NCI-H1417 (cell line): ENCODE results near the gene SNCAIP.
"Not testable (repeated sequence)": the region's sequence is repeated elsewhere in the genome, so short reads cannot be mapped to it uniquely, and the experiment has no call there.

Experiments
- DNase-seq, 3 experiments: peaks; one replicate each; lab custom pipeline; 2025; lab: John Stamatoyannopoulos, UW

SNCAIP gene

GRCh38 chr5:122465994-122466393, 154.0 kb downstream of the SNCAIP start:
- DNase-seq = no peak

DNA sequence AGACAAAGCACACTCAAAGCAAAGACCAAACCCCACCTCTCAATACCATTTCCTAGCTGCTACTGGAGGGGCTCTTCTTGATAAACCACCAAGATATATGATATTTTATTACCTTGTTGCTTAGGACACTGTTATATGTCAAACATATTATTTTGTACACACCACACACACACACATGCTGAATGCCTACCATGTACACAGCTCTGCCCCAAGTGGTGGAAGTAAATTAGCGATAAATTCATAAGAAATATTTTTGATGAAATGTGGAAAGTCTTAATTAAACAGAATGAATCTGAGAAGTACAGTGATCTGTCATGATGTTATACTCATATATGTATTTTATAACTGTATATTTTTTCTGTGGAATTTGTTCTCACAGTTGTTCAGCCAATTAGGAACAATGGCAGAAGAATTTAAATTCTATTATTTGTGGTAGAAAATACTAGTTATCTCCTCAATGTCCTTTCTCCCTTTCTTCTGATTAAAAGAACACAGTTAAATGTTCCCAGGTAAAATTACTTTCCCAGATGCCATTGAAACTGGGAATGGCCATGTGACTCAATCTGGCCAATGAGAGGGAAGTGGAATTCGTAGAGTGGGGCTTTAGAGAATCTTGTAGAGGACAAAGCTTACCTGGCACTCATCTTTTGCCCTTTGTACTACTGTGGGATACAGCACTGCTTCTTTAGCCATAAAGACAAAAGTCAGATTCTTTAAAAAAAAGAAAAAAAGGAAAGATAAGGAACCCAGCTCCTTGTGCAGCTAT, 156.5 kb downstream of the SNCAIP start:
- DNase-seq = no peak

- peak in 1 of 3 experiments; percentile 44 for DNase-seq
Measured at GRCh38 chr5:122469384-122469919, 157.4 kb downstream of the SNCAIP start.

DNA sequence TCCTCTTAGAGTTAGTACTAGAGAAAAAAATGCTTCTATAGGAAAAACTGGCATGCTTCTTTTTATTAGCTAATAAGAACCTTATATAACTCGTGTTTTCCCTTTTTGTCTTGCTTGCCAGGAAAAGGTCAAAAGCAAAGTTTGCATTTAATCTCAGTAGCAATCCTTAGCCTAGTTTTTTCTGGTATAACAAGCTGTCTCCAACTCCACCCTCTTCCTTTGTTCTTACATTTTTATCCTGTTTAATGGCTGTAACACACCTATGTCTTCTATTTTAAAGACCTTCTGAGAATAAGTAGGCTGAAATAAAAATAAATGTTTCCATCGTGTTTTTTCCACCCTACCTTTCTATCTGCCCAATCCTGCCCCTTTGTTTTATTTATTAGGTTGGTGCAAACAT, 158.3 kb downstream of the SNCAIP start:
- no peak for DNase-seq

GRCh38 chr5:122471031-122471751, 159.2 kb downstream of the SNCAIP start:
- no peak for DNase-seq

- DNase-seq = no peak
Measured at GRCh38 chr5:122471752-122472061, 159.7 kb downstream of the SNCAIP start.

DNA sequence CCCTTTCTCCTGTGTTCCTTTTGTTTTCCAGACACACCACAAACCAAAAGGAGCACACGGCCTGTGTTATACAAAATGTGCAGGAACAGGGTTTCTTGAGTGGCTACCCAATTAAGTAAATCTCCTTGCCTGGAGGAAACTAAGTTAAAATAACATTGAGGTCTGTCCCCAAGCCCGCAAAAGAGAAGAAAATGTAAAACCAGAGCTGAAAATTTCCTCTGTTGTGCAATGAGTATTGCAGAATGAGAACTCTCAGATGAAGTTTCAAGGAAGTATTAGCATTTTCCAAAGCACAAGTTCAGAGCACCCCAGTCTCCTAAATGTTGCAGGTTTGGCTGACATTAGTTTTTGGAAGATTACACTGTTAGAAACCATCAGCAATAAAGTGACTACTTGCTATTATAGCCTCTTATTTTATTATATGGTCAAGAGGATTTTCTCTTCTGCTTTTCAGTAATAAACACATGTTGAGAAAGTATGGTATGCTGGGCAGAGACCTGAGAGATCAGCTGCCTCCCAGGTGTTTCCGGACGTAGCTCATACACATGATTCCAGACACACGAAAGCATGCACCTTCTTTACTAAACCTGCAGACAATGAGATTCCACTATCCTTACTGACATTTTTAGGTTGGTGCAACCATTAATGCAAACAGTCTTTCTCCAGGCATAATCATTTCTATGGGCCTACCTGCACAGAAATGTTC, 161.3 kb downstream of the SNCAIP start:
- no peak for DNase-seq

GRCh38 chr5:122473941-122474340, 161.9 kb downstream of the SNCAIP start:
- DNase-seq = no peak

DNA sequence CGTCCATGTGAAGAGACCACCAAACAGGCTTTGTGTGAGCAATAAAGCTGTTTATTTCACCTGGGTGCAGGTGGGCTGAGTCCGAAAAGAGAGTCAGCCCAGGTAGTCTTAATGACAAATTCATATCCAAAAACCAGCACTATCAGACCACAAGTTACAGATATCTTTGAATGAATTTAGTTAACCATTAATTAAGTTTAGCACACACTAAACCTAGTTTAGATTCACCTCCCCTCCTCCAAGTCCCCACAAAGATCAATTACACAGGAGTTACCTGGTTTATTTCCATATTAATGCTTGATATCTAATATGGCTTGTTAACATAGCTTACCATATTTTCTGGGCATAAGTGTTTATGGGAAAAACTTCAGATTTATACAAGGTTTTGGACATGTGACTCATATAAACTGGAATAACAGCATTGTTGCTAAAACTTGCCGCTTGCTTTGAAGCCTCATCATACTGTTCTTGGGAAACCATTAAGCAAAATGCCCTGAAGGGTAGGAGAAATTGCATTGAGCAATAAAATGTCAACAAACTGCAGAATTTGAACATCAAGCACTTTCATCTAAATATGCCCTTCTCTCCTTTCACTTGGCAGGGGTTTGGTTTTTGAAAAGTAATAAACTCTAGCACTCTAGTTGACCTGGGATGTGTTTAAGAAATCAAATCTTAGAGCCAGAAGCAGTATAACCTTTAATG, 166.9 kb downstream of the SNCAIP start:
- peak in 1 of 3 experiments; percentile 24 for DNase-seq

- no peak for DNase-seq
Measured at GRCh38 chr5:122480146-122480545, 168.1 kb downstream of the SNCAIP start.

DNA sequence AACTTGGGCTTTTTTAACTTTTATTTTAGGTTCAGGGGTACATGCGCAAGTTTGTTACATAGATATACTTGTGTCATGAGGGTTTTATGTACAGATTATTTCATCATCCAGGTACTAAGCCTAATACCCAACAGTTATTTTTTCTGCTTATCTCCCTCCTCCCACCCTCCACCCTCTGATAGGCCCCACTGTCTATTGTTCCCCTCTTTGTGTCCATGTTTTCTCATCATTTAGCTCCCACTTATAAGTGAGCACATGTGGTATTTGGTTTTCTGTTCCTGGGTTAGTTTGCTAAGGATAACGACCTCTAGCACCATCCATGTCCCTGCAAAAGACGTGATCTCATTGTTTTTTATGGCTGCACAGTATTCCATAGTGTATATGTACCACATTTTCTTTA, 172.1 kb downstream of the SNCAIP start:
- no peak for DNase-seq

DNA sequence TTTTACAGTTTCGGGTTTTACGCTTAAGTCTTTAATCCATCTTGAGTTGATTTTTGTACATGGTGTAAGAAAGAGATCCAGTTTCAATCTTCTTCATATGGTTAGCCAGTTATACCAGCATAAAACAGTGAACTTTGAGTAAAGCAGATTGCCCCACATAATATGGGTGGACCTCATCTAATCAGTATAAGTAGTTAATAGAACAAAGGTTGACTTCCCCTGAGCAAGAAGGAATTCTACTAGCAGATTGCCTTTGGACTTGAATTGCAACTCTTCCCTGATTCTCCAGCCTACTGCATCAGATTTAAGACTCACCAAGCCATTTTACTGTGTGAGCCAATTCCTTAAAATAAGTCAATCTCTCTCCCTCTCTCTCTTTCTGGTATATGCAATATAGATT, 173.2 kb downstream of the SNCAIP start:
- no peak for DNase-seq

GRCh38 chr5:122486616-122487015, 174.6 kb downstream of the SNCAIP start:
- not testable (repeated sequence) for DNase-seq

DNA sequence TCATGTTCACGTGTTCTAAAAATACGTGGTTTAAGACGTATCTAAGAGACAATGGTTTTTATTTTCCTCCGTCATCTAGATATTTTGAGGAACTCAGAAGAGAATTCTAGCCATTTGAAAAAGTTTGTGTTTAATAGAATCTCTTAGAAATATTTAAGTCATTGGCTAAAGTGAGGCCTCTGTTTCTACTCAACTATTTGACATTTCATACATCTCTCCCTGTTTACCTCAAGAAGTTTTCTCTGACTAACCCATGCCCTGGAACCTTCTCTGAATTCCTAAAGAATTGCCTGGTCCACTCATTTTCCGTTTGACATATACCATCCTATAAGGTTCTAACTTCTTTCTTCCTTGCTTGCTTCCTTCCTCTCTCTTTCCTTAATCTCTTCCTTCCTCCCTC, 178.7 kb downstream of the SNCAIP start:
- no peak for DNase-seq

GRCh38 chr5:122492675-122493074, 180.6 kb downstream of the SNCAIP start:
- DNase-seq = peak; percentile 1 to 40 (median 38)

DNA sequence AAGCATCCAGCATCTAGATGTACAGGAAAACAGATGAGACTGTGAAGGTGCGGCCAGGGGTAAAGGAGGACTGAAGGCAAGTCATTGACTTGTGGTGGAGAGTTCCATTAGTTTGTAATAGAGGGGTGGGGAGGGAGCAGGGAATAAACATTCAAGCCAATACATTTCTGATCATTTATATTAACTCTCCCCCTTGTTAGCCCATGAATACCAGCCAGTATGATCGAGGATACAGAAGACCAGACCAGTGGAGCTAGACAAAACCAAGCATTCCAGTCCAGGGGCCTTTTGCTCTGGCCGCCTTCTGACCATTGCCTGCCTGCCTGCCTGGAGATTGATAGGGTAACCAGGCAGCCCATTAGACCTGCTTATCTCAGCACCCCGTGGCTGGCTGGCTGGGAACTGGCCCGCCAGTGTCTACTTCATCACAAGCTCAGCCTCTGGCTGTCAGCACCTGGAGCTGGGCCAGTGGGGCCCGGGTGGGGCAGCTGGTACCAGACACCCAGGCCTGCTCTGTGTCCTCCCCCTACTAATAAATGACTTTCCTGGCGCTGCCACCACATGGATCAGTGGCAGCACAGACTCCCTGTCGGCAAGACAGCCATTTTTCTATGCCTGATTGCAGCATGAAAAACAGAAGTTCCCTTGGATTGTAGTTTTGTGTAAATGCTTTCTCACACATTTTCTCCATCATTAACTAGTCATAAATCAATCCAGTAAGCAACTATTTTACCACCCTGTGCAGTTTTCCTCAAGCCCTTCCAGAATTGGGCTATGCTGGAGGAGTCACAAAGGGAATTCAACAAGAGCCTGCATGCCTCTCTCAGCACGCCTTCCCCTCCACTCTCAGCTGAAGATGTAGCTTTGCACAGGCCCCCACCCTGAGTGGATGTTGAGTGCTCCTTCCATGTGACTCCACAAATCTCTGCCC, 181.3 kb downstream of the SNCAIP start:
- DNase-seq = peak; percentile 43 to 86 (median 77)

GRCh38 chr5:122494109-122494508, 182.1 kb downstream of the SNCAIP start:
- DNase-seq = peak in 2 of 3 experiments; percentile 52 to 62

- DNase-seq = peak in 2 of 3 experiments; percentile 1 to 59
Measured at GRCh38 chr5:122498163-122498562, 186.1 kb downstream of the SNCAIP start.

DNA sequence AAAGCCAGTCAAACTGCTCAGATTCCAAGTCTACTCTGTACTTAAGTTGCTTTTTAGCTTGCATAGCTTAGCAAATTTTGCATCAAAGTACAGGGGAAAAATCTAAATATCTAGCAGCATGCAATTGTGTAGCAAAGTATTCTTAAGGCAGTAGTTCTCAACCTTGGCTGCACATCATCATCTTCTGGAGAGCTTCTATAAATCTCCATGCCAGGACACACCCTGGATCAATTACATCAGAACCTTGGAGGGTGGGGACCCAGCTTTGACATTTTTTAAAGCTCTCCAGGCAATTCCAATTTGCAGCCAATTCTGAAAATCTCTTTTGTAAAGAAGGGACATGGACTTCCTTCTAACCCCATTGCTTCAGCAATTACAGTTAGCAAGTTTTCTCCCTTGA, 187.5 kb downstream of the SNCAIP start:
- no peak for DNase-seq

GRCh38 chr5:122500245-122501088, 188.4 kb downstream of the SNCAIP start:
- DNase-seq = peak; percentile 7 to 66 (median 18)
